A673 (cell line): ENCODE results near the gene TMOD1. TPM values are rescaled to one million over a fixed set of nuclear protein-coding genes. Genes with fewer than 3 reads are reported as not detected.

Source experiments
- BruUV-seq: library from RNA; stranded (reverse); fragments of 400-500 nt; replicated peaks from 2 replicates; lab custom pipeline; 2021; lab: Mats Ljungman, UMichigan
- CTCF ChIA-PET: fragments of 300-600 bp; sonication (Branson Sonifier 250); formaldehyde crosslinking; loops from one replicate; lab custom pipeline; 2022; ENCODE audit warnings: antibody characterized with exemption; lab: Charles Lee
- POLR2A ChIA-PET: fragments of 300-600 bp; sonication (Branson Sonifier 250); formaldehyde crosslinking; loops from one replicate; lab custom pipeline; 2022; ENCODE audit warnings: antibody characterized with exemption; ENCODE audit not compliant: low non-redundant PET; lab: Charles Lee
- DNase-seq: peaks from one replicate; pipeline ENCODE4 v3.0.0-alpha.2; 2015; ENCODE audit warnings: low spot score
- H3K27ac ChIP-seq: fragments of 200-600 bp; sonication (generic); 2 replicates; pipeline ENCODE4 v1.5.1; 2016; ENCODE audit warnings: mixed run types, low read depth, mild to moderate bottlenecking, mixed read lengths, antibody characterized with exemption, low read length; ENCODE audit not compliant: poor library complexity, severe bottlenecking
- H3K27me3 ChIP-seq: fragments of 200-600 bp; sonication (generic); replicated peaks from 2 replicates; pipeline ENCODE4 v1.6.1; 2017; ENCODE audit warnings: mixed run types, low read depth, mild to moderate bottlenecking, mixed read lengths, antibody characterized with exemption, low read length; ENCODE audit not compliant: insufficient read depth, poor library complexity
- H3K36me3 ChIP-seq: fragments of 200-600 bp; sonication (generic); 2 replicates; pipeline ENCODE4 v1.6.1; 2016; ENCODE audit warnings: mixed run types, mild to moderate bottlenecking, mixed read lengths, antibody characterized with exemption, low read length; ENCODE audit not compliant: insufficient read depth, poor library complexity, severe bottlenecking
- H3K4me1 ChIP-seq: fragments of 200-600 bp; sonication (generic); 2 replicates; pipeline ENCODE4 v1.6.1; 2017; ENCODE audit warnings: mixed run types, mild to moderate bottlenecking, mixed read lengths, antibody characterized with exemption, low read length; ENCODE audit not compliant: insufficient read depth, poor library complexity, severe bottlenecking
- H3K4me3 ChIP-seq: fragments of 200-600 bp; sonication (generic); 2 replicates; pipeline ENCODE4 v1.5.1; 2016; ENCODE audit warnings: low read depth, mixed run types, mild to moderate bottlenecking, mixed read lengths, low read length; ENCODE audit not compliant: poor library complexity, severe bottlenecking
- H3K9me3 ChIP-seq: fragments of 200-600 bp; sonication (generic); 2 replicates; pipeline ENCODE4 v1.6.1; 2016; ENCODE audit warnings: mixed run types, low read depth, mild to moderate bottlenecking, mixed read lengths, antibody characterized with exemption, low read length; ENCODE audit not compliant: poor library complexity, severe bottlenecking
- CTCF ChIP-seq: fragments of 300-800, 200-600 bp; sonication (generic); conservative IDR thresholded peaks from 2 replicates; pipeline ENCODE4 v1.5.1; 2017; ENCODE audit warnings: low read depth, mild to moderate bottlenecking, antibody characterized with exemption, low read length, moderate library complexity, mixed read lengths
- EZH2 ChIP-seq: fragments of 200-600 bp; sonication (generic); IDR thresholded peaks from 2 replicates; pipeline ENCODE4 v1.6.1; 2017; ENCODE audit warnings: borderline replicate concordance, low read depth, mild to moderate bottlenecking, mixed read lengths, antibody characterized with exemption, low read length; ENCODE audit not compliant: poor library complexity, severe bottlenecking
- intact Hi-C: fragments of 100-400 bp; cut with micrococcal nuclease; formaldehyde crosslinking; loops from one replicate; pipeline ENCODE4 v1.10.0; 2022; ENCODE audit not compliant: unreplicated experiment
- total RNA-seq: library from RNA; stranded (reverse); gene quantifications from 2 replicates; pipeline ENCODE4 v1.2.3, GENCODE V29; 2021

The TMOD1 gene
- total RNA-seq, 1 experiment from 2014 or later, result 0.09 TPM

- no peaks in the 10 kb centered on the region for H3K9me3 ChIP-seq
- no peak for DNase-seq
- no peak for TF ChIP-seq CTCF
- TF ChIP-seq EZH2, result no peak
- no peak overlapping the region for H3K27ac ChIP-seq
- peaks cover 11% of the 10 kb centered on the region for H3K36me3 ChIP-seq
- H3K4me3 ChIP-seq, result no peak overlapping the region
- POLR2A ChIA-PET, result no interaction called here
- no peaks in the 10 kb centered on the region for H3K4me1 ChIP-seq
- intact Hi-C loops, result no loop called here
- CTCF ChIA-PET, result no interaction called here
- no peaks in the 10 kb centered on the region for H3K27me3 ChIP-seq
- BruUV-seq, result no TSS peak
Measured at GRCh38 chr9:97596906-97597305, 95.4 kb downstream of the TMOD1 start.

- peak; percentile 81 for DNase-seq
- Histone ChIP-seq H3K4me3 (no peak overlapping the region), H3K36me3 (peaks cover 13% of the 10 kb centered on the region), H3K9me3 (no peaks in the 10 kb centered on the region), H3K27me3 (no peaks in the 10 kb centered on the region), H3K4me1 (no peaks in the 10 kb centered on the region), H3K27ac (no peak overlapping the region)
- intact Hi-C loops, result loop anchor here (1.0 to 2.0 kb wide), 3 partner anchors 130 to 742 kb away; no protein-coding TSS in a partner anchor
- no TSS peak for BruUV-seq
- TF ChIP-seq CTCF (peak; percentile 87), EZH2 (no peak)
- CTCF ChIA-PET, result interaction anchor here (0.6 to 1.5 kb wide), 11 partner anchors 10 to 742 kb away, joined by 3 to 16 read pairs (median 7); partner anchors contain the start of gene TDRD7
- POLR2A ChIA-PET, result no interaction called here
Measured at GRCh38 chr9:97598461-97599288, 97.2 kb downstream of the TMOD1 start.

GRCh38 chr9:97599314-97599846 lies 97.9 kb downstream of the TMOD1 start:
- Histone ChIP-seq H3K4me3 (no peak overlapping the region), H3K27me3 (no peaks in the 10 kb centered on the region), H3K36me3 (peaks cover 15% of the 10 kb centered on the region), H3K27ac (no peak overlapping the region), H3K4me1 (no peaks in the 10 kb centered on the region), H3K9me3 (no peaks in the 10 kb centered on the region)
- no TSS peak for BruUV-seq
- intact Hi-C loops, result loop anchor here (2.0 kb wide), 1 partner anchor 743 kb away; no protein-coding TSS in a partner anchor
- TF ChIP-seq CTCF (no peak), EZH2 (no peak)
- no peak for DNase-seq
- CTCF ChIA-PET, result interaction anchor here (0.7 to 1.5 kb wide), 8 partner anchors 16 to 743 kb away, joined by 3 to 16 read pairs (median 8); partner anchors contain the start of gene TDRD7
- POLR2A ChIA-PET, result no interaction called here
